Mesothelial cell of epicardium (in vitro differentiated cells): ENCODE measurements around the gene UNK. TPM values are rescaled to one million over a fixed set of nuclear protein-coding genes. Genes with fewer than 3 reads are reported as not detected.
"Not testable (repeated sequence)": the region's sequence is repeated elsewhere in the genome, so short reads cannot be mapped to it uniquely, and the experiment has no call there.

Experiments
- DNase-seq, 2 experiments: peaks; one replicate each; pipeline ENCODE4 v3.0.0; 2021; ENCODE audit warnings: low spot score in 2 of 2; ENCODE audit not compliant: unreplicated experiment in 2 of 2
- H3K27ac Mint-ChIP-seq: 2 replicates; pipeline ENCODE4 v1.8.0; 2021; ENCODE audit warnings: mixed read lengths
- H3K27me3 Mint-ChIP-seq: 2 replicates; pipeline ENCODE4 v1.8.0; 2021; ENCODE audit warnings: low read depth, mixed read lengths
- H3K36me3 Mint-ChIP-seq: 2 replicates; pipeline ENCODE4 v1.8.0; 2021; ENCODE audit warnings: mixed read lengths
- H3K4me1 Mint-ChIP-seq: 2 replicates; pipeline ENCODE4 v1.8.0; 2021; ENCODE audit warnings: mixed read lengths
- H3K4me3 Mint-ChIP-seq: 2 replicates; pipeline ENCODE4 v1.8.0; 2021; ENCODE audit warnings: mild to moderate bottlenecking, moderate library complexity, mixed read lengths
- H3K9me3 Mint-ChIP-seq: 2 replicates; pipeline ENCODE4 v1.8.0; 2021; ENCODE audit warnings: mixed read lengths
- CTCF ChIP-seq: fragments of 200-600 bp; sonication (generic); IDR thresholded peaks from one replicate; pipeline ENCODE4 v1.5.0; 2021; ENCODE audit warnings: antibody characterized with exemption; ENCODE audit not compliant: unreplicated experiment
- total RNA-seq: library from RNA; stranded (reverse); gene quantifications from 3 replicates; pipeline ENCODE4 v1.2.1, GENCODE V29; 2021

UNK gene
- total RNA-seq, 1 donor from 2014 or later = 66.4 TPM

GRCh38 chr17:75757086-75757681 lies 27.4 kb upstream of the UNK start:
- H3K27ac Mint-ChIP-seq = no peak overlapping the region
- no peak overlapping the region for H3K4me3 Mint-ChIP-seq
- peaks cover 2% of the 10 kb centered on the region for H3K36me3 Mint-ChIP-seq
- H3K9me3 Mint-ChIP-seq = no peaks in the 10 kb centered on the region
- DNase-seq = no peak
- H3K27me3 Mint-ChIP-seq = no peaks in the 10 kb centered on the region
- TF ChIP-seq CTCF = no peak
- peaks cover 7% of the 10 kb centered on the region for H3K4me1 Mint-ChIP-seq

- no peak for DNase-seq
- H3K27ac Mint-ChIP-seq = no peak overlapping the region
- TF ChIP-seq CTCF = no peak
- peaks cover 8% of the 10 kb centered on the region for H3K4me1 Mint-ChIP-seq
- H3K9me3 Mint-ChIP-seq = no peaks in the 10 kb centered on the region
- no peaks in the 10 kb centered on the region for H3K27me3 Mint-ChIP-seq
- no peak overlapping the region for H3K4me3 Mint-ChIP-seq
- H3K36me3 Mint-ChIP-seq = peaks cover 2% of the 10 kb centered on the region
Measured at GRCh38 chr17:75758131-75758905, 26.3 kb upstream of the UNK start.

- no peak for TF ChIP-seq CTCF
- peaks cover 13% of the 10 kb centered on the region for H3K4me1 Mint-ChIP-seq
- DNase-seq = no peak
- peaks cover 2% of the 10 kb centered on the region for H3K36me3 Mint-ChIP-seq
- H3K27me3 Mint-ChIP-seq = no peaks in the 10 kb centered on the region
- no peak overlapping the region for H3K4me3 Mint-ChIP-seq
- H3K27ac Mint-ChIP-seq = peak overlapping the region; percentile 39
- no peaks in the 10 kb centered on the region for H3K9me3 Mint-ChIP-seq
Measured at GRCh38 chr17:75759457-75759856, 25.1 kb upstream of the UNK start.

GRCh38 chr17:75759978-75760640 lies 24.5 kb upstream of the UNK start:
- H3K36me3 Mint-ChIP-seq, H3K27ac Mint-ChIP-seq, H3K4me3 Mint-ChIP-seq, H3K4me1 Mint-ChIP-seq, DNase-seq, H3K27me3 Mint-ChIP-seq, H3K9me3 Mint-ChIP-seq: not testable (repeated sequence)

GRCh38 chr17:75762513-75763268 lies 21.9 kb upstream of the UNK start:
- Mint-ChIP-seq H3K27me3 (no peaks in the 10 kb centered on the region), H3K4me1 (peaks cover 8% of the 10 kb centered on the region), H3K36me3 (peaks cover 2% of the 10 kb centered on the region), H3K9me3 (no peaks in the 10 kb centered on the region), H3K4me3 (peak overlapping the region; percentile 42), H3K27ac (no peak overlapping the region)
- TF ChIP-seq CTCF = no peak
- no peak for DNase-seq

- no peak for TF ChIP-seq CTCF
- DNase-seq = no peak
- Mint-ChIP-seq H3K36me3 (peaks cover 2% of the 10 kb centered on the region), H3K4me3 (peak overlapping the region; percentile 31), H3K27ac (no peak overlapping the region), H3K27me3 (no peaks in the 10 kb centered on the region), H3K9me3 (no peaks in the 10 kb centered on the region), H3K4me1 (peaks cover 8% of the 10 kb centered on the region)
Measured at GRCh38 chr17:75763269-75763607, 21.4 kb upstream of the UNK start.
